ENCODE results near the gene SEPTIN12. TPM values are rescaled to one million over a fixed set of nuclear protein-coding genes. Genes with fewer than 3 reads are reported as not detected.

Gene SEPTIN12
- polyA plus RNA-seq, 3 donors, result 0.19 TPM; not detected in 2

GRCh38 chr16:4803898-4804762 lies 16.0 kb upstream of the SEPTIN12 start:
- no peak for DNase-seq (ENCODE audit: low read depth in 3 of 3, low spot score in 2 of 3)

- no peak for DNase-seq (ENCODE audit: low read depth in 3 of 3, low spot score in 2 of 3)
Measured at GRCh38 chr16:4803401-4803844, 15.3 kb upstream of the SEPTIN12 start.

GRCh38 chr16:4802659-4803287 lies 14.6 kb upstream of the SEPTIN12 start:
- peak; percentile 70 to 86 (median 78) for DNase-seq (ENCODE audit: low read depth in 3 of 3, low spot score in 2 of 3)

GRCh38 chr16:4801962-4802658 lies 14.0 kb upstream of the SEPTIN12 start, which contains the start of gene ROGDI:
ROGDI (minus strand) TSS chr16:4802633; CDS start chr16:4802571, 62 bp downstream.
- DNase-seq (ENCODE audit: low read depth in 3 of 3, low spot score in 2 of 3), result peak; percentile 16 to 61 (median 42)

GRCh38 chr16:4801051-4801961 lies 13.2 kb upstream of the SEPTIN12 start:
- no peak for DNase-seq (ENCODE audit: low read depth in 3 of 3, low spot score in 2 of 3)

GRCh38 chr16:4800290-4801041 lies 12.3 kb upstream of the SEPTIN12 start:
- no peak for DNase-seq (ENCODE audit: low read depth in 3 of 3, low spot score in 2 of 3)

DNA sequence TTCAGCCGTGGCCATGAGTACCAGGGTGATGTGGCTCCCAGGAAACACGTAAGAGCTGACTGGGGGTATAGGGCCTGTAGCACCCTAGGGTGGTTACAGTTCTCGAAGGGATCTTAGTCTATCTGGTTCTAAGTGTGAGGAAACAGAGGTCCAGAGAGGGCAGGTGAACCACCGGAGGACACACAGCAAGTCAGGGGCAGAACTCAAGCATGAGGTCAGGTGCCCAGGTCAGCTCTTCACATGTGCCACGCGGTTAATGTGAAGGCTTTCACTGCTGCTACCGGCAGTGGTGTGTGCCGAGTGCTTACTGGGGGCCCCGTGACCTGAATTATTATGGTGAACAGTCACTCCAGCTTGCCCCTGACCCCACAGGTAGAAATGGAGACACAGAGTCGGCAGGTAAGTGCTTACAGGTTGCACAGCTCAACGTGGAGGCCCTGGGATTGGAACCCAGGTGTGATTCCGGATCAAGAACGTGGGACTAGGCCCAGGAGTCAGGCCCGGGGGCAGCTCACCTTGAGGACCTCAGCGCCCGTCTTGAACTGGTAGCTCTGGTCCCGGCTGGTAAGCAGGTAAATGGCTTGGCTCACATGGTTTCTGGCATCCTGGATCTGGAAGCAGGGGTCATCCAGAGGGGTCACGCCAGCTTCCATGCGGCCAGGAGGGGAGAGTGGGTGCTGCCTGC lies 11.2 kb upstream of the SEPTIN12 start:
- DNase-seq (ENCODE audit: low read depth in 3 of 3, low spot score in 2 of 3), result no peak

DNA sequence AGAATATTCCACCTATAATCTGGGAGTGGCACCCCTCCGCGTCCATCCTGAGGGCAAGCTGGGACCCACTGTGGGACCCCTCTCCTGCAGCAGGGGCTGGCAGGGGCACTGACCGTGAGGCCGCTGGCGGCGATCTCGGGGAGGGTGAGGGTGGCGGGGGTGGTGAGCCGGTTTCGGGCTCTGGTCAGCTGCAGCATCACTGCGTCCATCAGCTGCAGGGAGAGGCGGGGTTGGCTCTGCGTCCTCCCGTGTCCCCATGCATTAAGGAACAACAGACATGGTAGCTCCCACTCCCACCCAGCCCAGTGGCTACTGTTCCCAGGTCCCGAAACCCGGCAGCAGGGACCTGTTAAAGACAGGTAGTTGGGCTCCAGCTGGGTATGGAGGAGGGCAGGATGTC lies 10.3 kb upstream of the SEPTIN12 start:
- DNase-seq (ENCODE audit: low read depth in 3 of 3, low spot score in 2 of 3), result no peak

DNA sequence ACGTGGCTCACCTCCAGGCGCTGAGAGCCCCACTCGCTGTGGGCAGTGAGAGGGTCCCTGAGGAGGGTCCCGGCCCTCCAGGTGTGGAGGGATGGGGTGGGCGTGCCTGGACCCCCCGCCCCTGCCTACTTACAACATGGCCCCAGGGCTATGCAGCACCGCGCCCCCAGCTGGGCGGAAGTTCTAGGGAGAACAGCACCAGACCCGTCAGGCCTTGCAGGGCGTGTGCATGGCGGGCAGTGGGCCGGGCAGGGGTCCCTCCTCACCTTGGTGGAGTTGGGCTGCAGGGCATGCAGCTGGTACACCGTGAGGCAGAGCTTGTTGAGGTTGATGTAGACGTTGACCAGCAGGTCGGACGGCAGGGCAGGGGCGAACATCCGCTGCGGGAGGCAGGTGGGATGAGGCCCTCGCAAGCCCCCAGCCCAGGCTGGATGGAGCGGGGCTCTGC lies 9.7 kb upstream of the SEPTIN12 start:
- DNase-seq (ENCODE audit: low read depth in 3 of 3, low spot score in 2 of 3), result no peak

- no peak for DNase-seq (ENCODE audit: low read depth in 3 of 3, low spot score in 2 of 3)
Measured at GRCh38 chr16:4796982-4797804, 9.0 kb upstream of the SEPTIN12 start.

- no peak for DNase-seq (ENCODE audit: low read depth in 3 of 3, low spot score in 2 of 3)
Measured at GRCh38 chr16:4795828-4796572, 7.9 kb upstream of the SEPTIN12 start.

GRCh38 chr16:4795181-4795827 lies 7.2 kb upstream of the SEPTIN12 start, which contains the start of gene SMIM22:
SMIM22 (plus strand) TSS chr16:4795369; CDS start chr16:4795735, 366 bp downstream.
- no peak for DNase-seq (ENCODE audit: low read depth in 3 of 3, low spot score in 2 of 3)

DNA sequence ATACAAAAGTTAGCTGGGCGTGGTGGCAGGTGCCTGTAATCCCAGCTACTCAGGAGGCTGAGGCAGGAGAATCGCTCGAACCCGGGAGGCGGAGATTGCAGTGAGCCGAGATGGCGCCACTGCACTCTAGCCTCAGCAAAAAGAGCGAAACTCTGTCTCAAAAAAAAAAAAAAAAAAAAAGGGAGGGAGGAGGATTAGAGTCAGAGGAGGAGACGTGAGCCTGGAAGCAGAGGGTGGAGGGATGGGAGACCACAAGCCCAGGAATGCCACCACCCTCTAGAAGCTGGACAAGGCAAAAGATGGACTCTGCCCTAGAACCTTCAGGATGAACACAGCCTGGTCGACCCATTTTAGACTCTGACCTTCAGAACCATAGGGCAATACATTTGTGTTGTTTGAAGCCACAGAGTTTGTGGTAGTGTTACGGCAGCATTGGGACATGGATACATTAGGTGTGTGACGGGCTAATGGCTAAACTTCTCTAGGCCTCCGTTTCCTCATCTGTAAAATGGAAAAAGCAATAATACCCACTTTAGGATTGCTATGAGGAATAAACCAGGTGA lies 4.9 kb upstream of the SEPTIN12 start:
- DNase-seq (ENCODE audit: low read depth in 3 of 3, low spot score in 2 of 3), result no peak

DNA sequence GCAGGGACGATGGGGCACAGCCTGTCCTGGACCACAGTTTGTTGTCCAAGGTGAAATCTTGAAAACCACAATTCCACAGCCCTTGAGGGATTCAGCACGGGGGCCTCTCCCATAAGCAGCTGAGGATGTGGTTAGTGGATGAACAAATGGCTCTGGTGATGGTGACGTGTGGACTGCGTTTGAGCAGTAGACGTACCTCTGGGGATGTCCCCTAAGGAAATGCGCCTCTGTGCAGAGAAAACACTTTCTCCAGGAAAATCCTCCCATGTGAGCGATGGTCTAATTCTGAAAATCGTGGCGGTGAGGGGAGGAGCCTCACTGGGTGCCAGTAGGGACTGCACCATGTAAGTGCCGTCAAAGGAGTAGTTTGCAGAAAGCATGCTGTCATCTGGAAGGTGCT lies 2.7 kb upstream of the SEPTIN12 start:
- DNase-seq (ENCODE audit: low read depth in 3 of 3, low spot score in 2 of 3), result no peak

GRCh38 chr16:4790261-4790660 lies 2.1 kb upstream of the SEPTIN12 start:
- DNase-seq (ENCODE audit: low read depth in 3 of 3, low spot score in 2 of 3), result no peak

DNA sequence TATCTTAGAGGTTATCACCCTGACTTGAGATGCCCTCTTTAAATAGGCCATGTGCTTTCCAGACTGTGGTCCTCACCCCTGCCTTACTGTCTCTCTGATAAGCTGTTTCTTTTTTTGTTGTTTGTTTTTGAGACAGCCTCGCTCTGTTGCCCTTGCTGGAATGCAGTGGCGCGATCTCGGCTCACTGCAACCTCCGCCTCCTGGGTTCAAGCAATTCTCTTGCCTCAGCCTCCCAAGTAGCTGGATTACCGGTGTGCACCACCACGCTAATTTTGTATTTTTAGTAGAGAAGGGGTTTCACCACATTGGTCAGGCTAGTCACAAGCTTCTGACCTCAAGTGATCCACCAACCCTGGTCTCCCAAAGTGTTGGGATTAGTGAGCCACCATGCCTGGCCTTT lies 765 bp upstream of the SEPTIN12 start:
- no peak for DNase-seq (ENCODE audit: low read depth in 3 of 3, low spot score in 2 of 3)
